Gastrocnemius medialis (tissue), 4 donors: ENCODE measurements around the gene ST8SIA2. TPM values are rescaled to one million over a fixed set of nuclear protein-coding genes. Genes with fewer than 3 reads are reported as not detected.
A peak's percentile ranks its signal among the peaks of the same experiment; 100 is the strongest.

Experiments
- ATAC-seq, 2 donors: fragments of 150-250 bp; one replicate each; pipeline ENCODE4 v1.9.1; 2016
- DNase-seq, 2 donors: peaks; one replicate each; pipeline ENCODE4 v3.0.0-alpha.2; 2019
- H3K27ac ChIP-seq, 4 donors: fragments of 200-600 bp; sonication (generic); 1 replicate in 1 of 4; 2 replicates in 3 of 4; pipeline ENCODE4 v1.5.1; 2016 to 2018; ENCODE audit warnings: mild to moderate bottlenecking in 2 of 4, moderate library complexity in 1 of 4
- H3K27me3 ChIP-seq, 3 donors: fragments of 200-600 bp; sonication (generic) in 2 of 3; 1 replicate in 1 of 3; 2 replicates in 2 of 3; pipeline versions ENCODE4 v1.5.1 to v1.6.0; 2016 to 2019; ENCODE audit warnings: mild to moderate bottlenecking in 1 of 3, moderate library complexity in 1 of 3
- H3K36me3 ChIP-seq, 2 donors: fragments of 200-600 bp; sonication (generic) in 1 of 2; one replicate each; pipeline ENCODE4 v1.5.1; 2017 to 2018
- H3K4me1 ChIP-seq, 2 donors: fragments of 200-600 bp; sonication (generic) in 1 of 2; one replicate each; pipeline ENCODE4 v1.5.1; 2016 to 2017; ENCODE audit warnings: mild to moderate bottlenecking in 2 of 2
- H3K4me3 ChIP-seq, 4 donors: fragments of 200-600 bp; sonication (generic) in 3 of 4; 1 replicate in 1 of 4; 2 replicates in 3 of 4; pipeline ENCODE4 v1.5.1; 2016 to 2019; ENCODE audit warnings: mild to moderate bottlenecking in 2 of 4
- H3K9me3 ChIP-seq, 3 donors: fragments of 200-600 bp; sonication (generic) in 2 of 3; 1 replicate in 1 of 3; 2 replicates in 2 of 3; pipeline ENCODE4 v1.5.1; 2016 to 2019
- POLR2A ChIP-seq, 2 donors: fragments of 450-650 bp; IDR thresholded peaks; one replicate each; pipeline ENCODE4 v1.6.1; 2017; ENCODE audit warnings: antibody characterized with exemption in 2 of 2, mild to moderate bottlenecking in 2 of 2, moderate library complexity in 2 of 2
- in situ Hi-C, 4 donors: fragments of 200-750 bp; cut with MboI; loops; one replicate each; pipeline versions ENCODE4 v1.15.0 to v1.8.0; 2017; ENCODE audit warnings: low sequenced_read_pairs in 4 of 4
- intact Hi-C: fragments of 100-400 bp; cut with DNase I; formaldehyde crosslinking; loops from one replicate; pipeline ENCODE4 v1.15.1; 2023; ENCODE audit warnings: low total_unique reads
- total RNA-seq, 4 donors: library from RNA; depleted of rRNA; stranded (reverse); fragments of >200 nt; gene quantifications; one replicate each; pipeline versions ENCODE4 v1.1.0 to v1.2.3, GENCODE V29; 2016
- TF ChIP-seq, protein P1 (sequence below), 5 experiments: fragments of 450-650 bp in 3 of 5; fragments of 200-600 bp in 2 of 5; sonication (generic) in 2 of 5; IDR thresholded peaks in 4 of 5; conservative IDR thresholded peaks in 1 of 5; 1 replicate in 4 of 5; 2 replicates in 1 of 5; pipeline ENCODE4 v1.5.1; 2016 to 2019; ENCODE audit warnings: antibody characterized with exemption in 5 of 5, mild to moderate bottlenecking in 3 of 5, moderate library complexity in 3 of 5

The ST8SIA2 gene
- total RNA-seq, 4 donors from 2014 or later = not detected

DNA sequence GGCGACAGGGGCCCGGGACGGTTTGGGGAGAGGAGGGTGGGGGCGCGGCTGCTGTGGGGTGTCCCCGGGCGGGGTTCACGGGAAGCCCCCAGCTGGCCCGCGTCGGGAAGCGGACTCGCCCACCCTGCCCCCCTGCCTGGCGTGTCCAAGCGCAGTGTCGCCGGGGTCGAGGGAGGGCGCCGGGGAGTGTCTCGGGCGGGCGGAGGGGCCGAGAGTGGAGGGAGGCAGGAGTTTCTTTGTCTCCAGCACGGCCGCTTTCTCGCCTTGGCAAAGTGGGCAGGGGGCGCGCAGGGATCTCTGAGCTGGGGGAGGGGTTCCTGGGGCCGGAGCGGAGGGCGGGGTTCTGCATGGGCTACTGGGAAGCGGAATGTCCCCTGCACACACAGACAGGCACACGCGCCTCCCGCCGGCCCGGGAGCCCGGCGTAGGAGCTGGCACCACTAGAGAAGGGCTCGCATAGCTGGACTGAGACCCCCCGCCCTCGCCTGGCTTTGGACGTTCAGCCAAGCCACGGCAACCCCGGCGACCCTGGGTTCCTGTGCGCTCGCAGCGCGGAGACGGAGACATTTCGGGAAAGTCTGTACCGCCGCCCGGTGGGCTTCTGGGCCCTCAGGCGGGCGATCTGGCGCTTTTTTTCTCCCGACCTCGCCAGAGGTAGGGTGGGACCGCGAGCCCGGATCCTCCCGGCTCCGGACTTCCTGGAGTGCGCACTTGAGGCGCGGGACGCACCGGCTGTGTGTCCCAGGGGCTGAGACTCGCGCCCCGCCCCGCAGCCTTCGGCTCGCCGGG lies 822 bp downstream of the ST8SIA2 start:
- peaks cover 0 to 7% of the 10 kb centered on the region in 2 donors for H3K4me1 ChIP-seq
- H3K36me3 ChIP-seq = no peaks in the 10 kb centered on the region
- no peak for ATAC-seq
- intact Hi-C loops = no loop called here
- DNase-seq = no peak
- no peak overlapping the region for H3K27ac ChIP-seq
- H3K4me3 ChIP-seq = peak overlapping the region; percentile 36 to 47 (median 42)
- TF ChIP-seq, protein P1, sequence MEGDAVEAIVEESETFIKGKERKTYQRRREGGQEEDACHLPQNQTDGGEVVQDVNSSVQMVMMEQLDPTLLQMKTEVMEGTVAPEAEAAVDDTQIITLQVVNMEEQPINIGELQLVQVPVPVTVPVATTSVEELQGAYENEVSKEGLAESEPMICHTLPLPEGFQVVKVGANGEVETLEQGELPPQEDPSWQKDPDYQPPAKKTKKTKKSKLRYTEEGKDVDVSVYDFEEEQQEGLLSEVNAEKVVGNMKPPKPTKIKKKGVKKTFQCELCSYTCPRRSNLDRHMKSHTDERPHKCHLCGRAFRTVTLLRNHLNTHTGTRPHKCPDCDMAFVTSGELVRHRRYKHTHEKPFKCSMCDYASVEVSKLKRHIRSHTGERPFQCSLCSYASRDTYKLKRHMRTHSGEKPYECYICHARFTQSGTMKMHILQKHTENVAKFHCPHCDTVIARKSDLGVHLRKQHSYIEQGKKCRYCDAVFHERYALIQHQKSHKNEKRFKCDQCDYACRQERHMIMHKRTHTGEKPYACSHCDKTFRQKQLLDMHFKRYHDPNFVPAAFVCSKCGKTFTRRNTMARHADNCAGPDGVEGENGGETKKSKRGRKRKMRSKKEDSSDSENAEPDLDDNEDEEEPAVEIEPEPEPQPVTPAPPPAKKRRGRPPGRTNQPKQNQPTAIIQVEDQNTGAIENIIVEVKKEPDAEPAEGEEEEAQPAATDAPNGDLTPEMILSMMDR (IDR thresholded peaks at IDR 0.05 in 4 of 5, conservative IDR thresholded peaks at IDR 0.05 in 1 of 5) = no peak
- TF ChIP-seq POLR2A (IDR thresholded peaks at IDR 0.05) = no peak
- no peaks in the 10 kb centered on the region for H3K9me3 ChIP-seq
- in situ Hi-C loops = loop anchor here in 2 of 4 donors (25.0 kb wide), 2 partner anchors 282 to 318 kb away; no protein-coding TSS in a partner anchor
- peaks cover 31 to 34% (median 34%) of the 10 kb centered on the region in 3 donors for H3K27me3 ChIP-seq

- H3K4me3 ChIP-seq = peak overlapping the region in 3 of 4 donors; percentile 36 to 47 (median 42)
- peaks cover 0 to 7% of the 10 kb centered on the region in 2 donors for H3K4me1 ChIP-seq
- H3K36me3 ChIP-seq = no peaks in the 10 kb centered on the region
- intact Hi-C loops (no loop called here), in situ Hi-C loops (loop anchor here in 2 of 4 donors (25.0 kb wide), 2 partner anchors 283 to 317 kb away; no protein-coding TSS in a partner anchor)
- H3K27me3 ChIP-seq = peaks cover 31 to 34% (median 34%) of the 10 kb centered on the region in 3 donors
- H3K27ac ChIP-seq = no peak overlapping the region
- H3K9me3 ChIP-seq = no peaks in the 10 kb centered on the region
- no peak for ATAC-seq
- DNase-seq = no peak
- TF ChIP-seq, protein P1 (IDR thresholded peaks at IDR 0.05 in 4 of 5, conservative IDR thresholded peaks at IDR 0.05 in 1 of 5) = no peak
- TF ChIP-seq POLR2A (IDR thresholded peaks at IDR 0.05) = no peak
Observed at GRCh38 chr15:92395098-92395635, 1.5 kb downstream of the ST8SIA2 start.

- in situ Hi-C loops (loop anchor here in 2 of 4 donors (25.0 kb wide), 2 partner anchors 287 to 313 kb away; no protein-coding TSS in a partner anchor), intact Hi-C loops (no loop called here)
- no peaks in the 10 kb centered on the region for H3K36me3 ChIP-seq
- DNase-seq = no peak
- TF ChIP-seq, protein P1 (IDR thresholded peaks at IDR 0.05 in 4 of 5, conservative IDR thresholded peaks at IDR 0.05 in 1 of 5) = no peak
- TF ChIP-seq POLR2A (IDR thresholded peaks at IDR 0.05) = no peak
- H3K4me3 ChIP-seq = no peak overlapping the region
- ATAC-seq = no peak
- no peaks in the 10 kb centered on the region for H3K9me3 ChIP-seq
- no peak overlapping the region for H3K27ac ChIP-seq
- peaks cover 7 to 10% (median 9%) of the 10 kb centered on the region in 3 donors for H3K27me3 ChIP-seq
- peaks cover 0 to 4% of the 10 kb centered on the region in 2 donors for H3K4me1 ChIP-seq
Observed at GRCh38 chr15:92399271-92399950, 5.7 kb downstream of the ST8SIA2 start.

GRCh38 chr15:92400573-92400972 lies 6.9 kb downstream of the ST8SIA2 start:
- no peak overlapping the region for H3K4me3 ChIP-seq
- DNase-seq (no peak), ATAC-seq (peak; percentile 4)
- peaks cover 0 to 3% (median 0%) of the 10 kb centered on the region in 3 donors for H3K27me3 ChIP-seq
- H3K9me3 ChIP-seq = no peaks in the 10 kb centered on the region
- no peaks in the 10 kb centered on the region for H3K36me3 ChIP-seq
- in situ Hi-C loops = no loop called here
- TF ChIP-seq POLR2A (IDR thresholded peaks at IDR 0.05) = no peak
- TF ChIP-seq, protein P1 (IDR thresholded peaks at IDR 0.05 in 4 of 5, conservative IDR thresholded peaks at IDR 0.05 in 1 of 5) = no peak
- peak overlapping the region in 2 of 4 donors; percentile 39 to 52 for H3K27ac ChIP-seq
- peaks cover 0 to 4% of the 10 kb centered on the region in 2 donors for H3K4me1 ChIP-seq
- intact Hi-C loops = no loop called here
